ENCODE measurements around the gene MEA1. TPM values are rescaled to one million over a fixed set of nuclear protein-coding genes. Genes with fewer than 3 reads are reported as not detected.

The MEA1 gene
- total RNA-seq, 4 donors from 2014 or later: 21.7 to 54.2 (median 37.3) TPM

DNA sequence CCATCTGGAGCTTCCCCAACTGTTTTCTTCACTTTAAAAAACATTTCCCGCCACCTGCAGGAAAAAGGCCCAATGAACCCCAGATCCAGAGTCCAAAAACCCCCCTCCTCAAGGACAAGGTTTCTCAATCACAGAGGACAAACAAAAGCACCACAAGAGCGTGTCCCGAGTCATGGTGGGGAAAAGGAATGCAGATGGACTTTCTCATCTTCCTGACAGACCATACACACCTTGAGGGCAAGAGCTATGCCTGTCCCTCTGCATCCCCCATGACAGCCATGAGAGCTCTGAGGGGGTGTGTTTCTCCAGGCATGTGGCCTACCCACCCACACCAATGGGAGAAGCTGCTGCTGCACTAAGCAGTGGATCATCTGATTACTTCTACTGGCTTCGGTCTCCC lies 43.8 kb downstream of the MEA1 start:
- DNase-seq: no peak
- H3K36me3 ChIP-seq: peaks cover 0 to 6% (median 3%) of the 10 kb centered on the region in 4 donors
- H3K9me3 ChIP-seq: no peaks in the 10 kb centered on the region
- intact Hi-C loops (cut with DNase I; ENCODE audit: low total_unique reads): no loop called here
- no peak overlapping the region for H3K4me3 ChIP-seq
- no peaks in the 10 kb centered on the region for H3K27me3 ChIP-seq
- WGBS, 2 donors (ENCODE audit: low coverage in 1 of 2): 67 to 94% methylated on average over 1 to 4 of the region's 4 CpGs
- in situ Hi-C loops (cut with MboI; ENCODE audit: low pct_ligation_motif_present in 1 of 4, low pct_unique_long_range_greater_than_20kb in 1 of 4, low sequenced_read_pairs in 3 of 4): no loop called here
- no peak overlapping the region for H3K27ac ChIP-seq
- TF ChIP-seq POLR2A (IDR thresholded peaks at IDR 0.05) (no peak), POLR2AphosphoS5 (IDR thresholded peaks at IDR 0.05) (no peak), EP300 (IDR thresholded peaks at IDR 0.05; ENCODE audit: low read depth) (no peak)
- TF ChIP-seq, protein P1, sequence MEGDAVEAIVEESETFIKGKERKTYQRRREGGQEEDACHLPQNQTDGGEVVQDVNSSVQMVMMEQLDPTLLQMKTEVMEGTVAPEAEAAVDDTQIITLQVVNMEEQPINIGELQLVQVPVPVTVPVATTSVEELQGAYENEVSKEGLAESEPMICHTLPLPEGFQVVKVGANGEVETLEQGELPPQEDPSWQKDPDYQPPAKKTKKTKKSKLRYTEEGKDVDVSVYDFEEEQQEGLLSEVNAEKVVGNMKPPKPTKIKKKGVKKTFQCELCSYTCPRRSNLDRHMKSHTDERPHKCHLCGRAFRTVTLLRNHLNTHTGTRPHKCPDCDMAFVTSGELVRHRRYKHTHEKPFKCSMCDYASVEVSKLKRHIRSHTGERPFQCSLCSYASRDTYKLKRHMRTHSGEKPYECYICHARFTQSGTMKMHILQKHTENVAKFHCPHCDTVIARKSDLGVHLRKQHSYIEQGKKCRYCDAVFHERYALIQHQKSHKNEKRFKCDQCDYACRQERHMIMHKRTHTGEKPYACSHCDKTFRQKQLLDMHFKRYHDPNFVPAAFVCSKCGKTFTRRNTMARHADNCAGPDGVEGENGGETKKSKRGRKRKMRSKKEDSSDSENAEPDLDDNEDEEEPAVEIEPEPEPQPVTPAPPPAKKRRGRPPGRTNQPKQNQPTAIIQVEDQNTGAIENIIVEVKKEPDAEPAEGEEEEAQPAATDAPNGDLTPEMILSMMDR (IDR thresholded peaks at IDR 0.05): no peak
- peaks cover 0 to 4% (median 0%) of the 10 kb centered on the region in 4 donors for H3K4me1 ChIP-seq

DNA sequence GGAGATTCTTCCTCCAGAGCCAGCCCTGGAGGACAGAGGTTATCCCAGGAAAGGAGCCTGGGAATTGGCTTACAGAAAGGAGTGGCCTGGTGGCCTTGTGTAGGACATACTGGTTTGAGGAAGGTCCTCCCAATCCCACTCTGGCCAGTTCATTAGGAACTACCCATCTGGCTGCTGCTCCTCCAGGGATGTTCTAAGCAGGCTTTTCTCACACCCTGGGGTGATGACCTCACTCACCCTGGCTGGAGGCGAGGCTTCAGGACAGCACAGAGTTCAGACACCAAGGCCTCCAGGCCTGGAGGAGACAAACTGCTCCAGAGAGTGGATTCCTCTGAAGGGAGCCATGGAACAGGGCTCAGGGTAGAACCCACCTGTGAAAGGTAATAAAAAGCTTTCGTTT lies 44.3 kb downstream of the MEA1 start:
- DNase-seq: no peak
- H3K9me3 ChIP-seq: no peaks in the 10 kb centered on the region
- intact Hi-C loops (cut with DNase I; ENCODE audit: low total_unique reads) (no loop called here), in situ Hi-C loops (cut with MboI; ENCODE audit: low pct_ligation_motif_present in 1 of 4, low pct_unique_long_range_greater_than_20kb in 1 of 4, low sequenced_read_pairs in 3 of 4) (no loop called here)
- no peak overlapping the region for H3K4me3 ChIP-seq
- WGBS, 2 donors (ENCODE audit: low coverage in 1 of 2): 91% methylated on average over 2 of the region's 2 CpGs; no CpG with 5 or more reads in 1 of the 2 donors
- TF ChIP-seq, protein P1 (IDR thresholded peaks at IDR 0.05): no peak
- no peak for TF ChIP-seq POLR2A (IDR thresholded peaks at IDR 0.05)
- TF ChIP-seq POLR2AphosphoS5 (IDR thresholded peaks at IDR 0.05): no peak
- no peak for TF ChIP-seq EP300 (IDR thresholded peaks at IDR 0.05; ENCODE audit: low read depth)
- H3K27ac ChIP-seq: no peak overlapping the region
- H3K27me3 ChIP-seq: no peaks in the 10 kb centered on the region
- peaks cover 0 to 4% (median 0%) of the 10 kb centered on the region in 4 donors for H3K4me1 ChIP-seq
- H3K36me3 ChIP-seq: peaks cover 0 to 11% (median 5%) of the 10 kb centered on the region in 4 donors

DNA sequence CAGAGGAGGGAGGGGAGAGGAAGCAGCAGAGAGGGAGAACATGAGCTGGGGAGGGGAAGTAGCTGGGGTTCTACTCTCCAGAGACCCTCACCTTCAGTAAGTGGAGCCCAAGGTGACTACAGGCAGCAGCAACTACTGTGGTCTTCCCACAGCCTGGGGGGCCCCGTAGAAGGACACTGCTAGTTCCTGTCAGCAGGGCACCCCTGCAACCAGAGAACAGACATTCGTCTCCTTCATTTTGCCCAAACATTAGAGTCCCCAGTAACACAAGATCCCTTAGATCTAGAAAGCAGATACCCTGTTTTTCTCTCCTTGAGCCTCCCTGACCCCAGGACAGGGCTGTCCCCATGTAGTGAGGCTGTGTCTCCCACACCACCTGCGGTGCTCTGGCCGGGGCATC lies 45.0 kb downstream of the MEA1 start:
- TF ChIP-seq POLR2AphosphoS5 (IDR thresholded peaks at IDR 0.05) (no peak), POLR2A (IDR thresholded peaks at IDR 0.05) (no peak), EP300 (IDR thresholded peaks at IDR 0.05; ENCODE audit: low read depth) (no peak)
- TF ChIP-seq, protein P1 (IDR thresholded peaks at IDR 0.05): no peak
- Histone ChIP-seq H3K36me3 (peaks cover 0 to 15% (median 7%) of the 10 kb centered on the region in 4 donors), H3K4me1 (peaks cover 0 to 4% (median 0%) of the 10 kb centered on the region in 4 donors), H3K9me3 (no peaks in the 10 kb centered on the region), H3K4me3 (no peak overlapping the region), H3K27ac (no peak overlapping the region), H3K27me3 (no peaks in the 10 kb centered on the region)
- 79% methylated on average over 4 of the region's 4 CpGs; no CpG with 5 or more reads in 1 of the 2 donors for WGBS, 2 donors (ENCODE audit: low coverage in 1 of 2)
- DNase-seq: no peak
- intact Hi-C loops (cut with DNase I; ENCODE audit: low total_unique reads) (no loop called here), in situ Hi-C loops (cut with MboI; ENCODE audit: low pct_ligation_motif_present in 1 of 4, low pct_unique_long_range_greater_than_20kb in 1 of 4, low sequenced_read_pairs in 3 of 4) (no loop called here)

DNA sequence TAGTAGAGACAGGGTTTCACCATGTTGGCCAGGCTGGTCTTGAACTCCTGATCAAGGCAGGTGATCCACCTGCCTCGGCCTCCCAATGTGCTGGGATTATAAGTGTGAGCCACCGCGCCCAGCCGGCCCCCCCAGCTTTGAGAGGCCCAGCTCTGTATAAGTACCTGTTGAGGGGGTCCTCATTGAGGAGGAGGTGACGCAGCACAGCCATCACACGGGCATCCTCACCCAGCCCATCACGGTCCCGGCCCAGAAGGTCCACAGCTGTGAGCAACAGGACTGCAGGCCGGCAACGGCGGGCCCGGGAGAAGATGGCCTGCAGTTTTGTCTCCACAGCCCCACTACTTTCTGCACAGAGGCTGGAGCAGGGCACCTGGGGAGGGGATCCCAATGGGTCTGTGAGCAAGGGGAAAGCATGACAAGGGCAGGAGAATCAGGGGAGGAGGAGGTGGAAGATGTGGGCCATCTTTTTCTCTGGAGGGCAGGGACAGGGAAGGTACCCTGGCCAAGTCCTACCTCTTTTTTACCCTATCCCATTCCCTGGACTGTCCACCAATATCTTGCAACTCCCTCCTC lies 45.5 kb downstream of the MEA1 start:
- peaks cover 0 to 15% (median 7%) of the 10 kb centered on the region in 4 donors for H3K36me3 ChIP-seq
- no peaks in the 10 kb centered on the region for H3K27me3 ChIP-seq
- DNase-seq: no peak
- no peak overlapping the region for H3K4me3 ChIP-seq
- in situ Hi-C loops (cut with MboI; ENCODE audit: low pct_ligation_motif_present in 1 of 4, low pct_unique_long_range_greater_than_20kb in 1 of 4, low sequenced_read_pairs in 3 of 4) (no loop called here), intact Hi-C loops (cut with DNase I; ENCODE audit: low total_unique reads) (no loop called here)
- H3K4me1 ChIP-seq: peaks cover 0 to 4% (median 0%) of the 10 kb centered on the region in 4 donors
- WGBS, 2 donors (ENCODE audit: low coverage in 1 of 2): 95% methylated on average over 12 of the region's 12 CpGs; no CpG with 5 or more reads in 1 of the 2 donors
- no peaks in the 10 kb centered on the region for H3K9me3 ChIP-seq
- no peak for TF ChIP-seq EP300 (IDR thresholded peaks at IDR 0.05; ENCODE audit: low read depth)
- no peak for TF ChIP-seq POLR2AphosphoS5 (IDR thresholded peaks at IDR 0.05)
- TF ChIP-seq, protein P1 (IDR thresholded peaks at IDR 0.05): no peak
- TF ChIP-seq POLR2A (IDR thresholded peaks at IDR 0.05): no peak
- H3K27ac ChIP-seq: no peak overlapping the region

All from transverse colon (tissue), 4 donors.